Neural cell (in vitro differentiated cells): ENCODE results near the gene PHLDA2. TPM values are rescaled to one million over a fixed set of nuclear protein-coding genes. Genes with fewer than 3 reads are reported as not detected.

Experiments
- H2AFZ ChIP-seq: fragments of 200-600, 300-800 bp; sonication (generic), shearing (Covaris generic); 2 replicates; pipeline ENCODE4 v1.6.0; 2014; ENCODE audit warnings: low read depth, mild to moderate bottlenecking, antibody characterized with exemption, low read length, moderate library complexity
- H3F3A ChIP-seq: fragments of 200-600 bp; shearing (Covaris generic); 2 replicates; pipeline ENCODE4 v1.6.1; 2016; ENCODE audit warnings: mild to moderate bottlenecking, moderate library complexity, mixed read lengths, antibody characterized with exemption, low read length; ENCODE audit not compliant: insufficient read depth, poor library complexity, severe bottlenecking
- H3K27ac ChIP-seq: fragments of 200-600, 300-800 bp; sonication (generic), shearing (Covaris generic); 2 replicates; pipeline ENCODE4 v1.5.1; 2014; ENCODE audit warnings: mild to moderate bottlenecking, low read length, moderate library complexity
- H3K27me3 ChIP-seq: fragments of 300-800, 200-600 bp; sonication (generic), shearing (Covaris generic); 2 replicates; pipeline ENCODE4 v1.6.0; 2014; ENCODE audit warnings: mild to moderate bottlenecking, low read depth, low read length, moderate library complexity; ENCODE audit not compliant: insufficient read depth
- H3K36me3 ChIP-seq: fragments of 300-800, 200-600 bp; sonication (generic), shearing (Covaris generic); 2 replicates; pipeline ENCODE4 v1.5.1; 2014; ENCODE audit warnings: mild to moderate bottlenecking, antibody characterized with exemption, low read length, moderate library complexity; ENCODE audit not compliant: insufficient read depth
- H3K4me2 ChIP-seq: fragments of 300-800, 200-600 bp; sonication (generic), shearing (Covaris generic); 2 replicates; pipeline ENCODE4 v1.6.0; 2014; ENCODE audit warnings: mild to moderate bottlenecking, low read length
- H3K4me3 ChIP-seq: fragments of 300-800, 200-600 bp; sonication (generic), shearing (Covaris generic); 2 replicates; pipeline ENCODE4 v1.5.1; 2014; ENCODE audit warnings: mild to moderate bottlenecking, low read length, moderate library complexity
- H3K79me2 ChIP-seq: fragments of 200-600 bp; shearing (Covaris generic); replicated peaks from 2 replicates; pipeline ENCODE4 v1.6.0; 2014; ENCODE audit warnings: mild to moderate bottlenecking, low read length, moderate library complexity; ENCODE audit not compliant: insufficient read depth
- H3K9ac ChIP-seq: fragments of 300-800, 200-600 bp; sonication (generic), shearing (Covaris generic); 2 replicates; pipeline ENCODE4 v1.6.1; 2016; ENCODE audit warnings: mild to moderate bottlenecking, low read length, mixed read lengths
- H3K9me2 ChIP-seq: fragments of 200-600 bp; shearing (Covaris generic); 2 replicates; pipeline ENCODE4 v1.6.1; 2016; ENCODE audit warnings: mild to moderate bottlenecking, low read length, mixed read lengths; ENCODE audit not compliant: insufficient read depth
- H3K9me3 ChIP-seq: fragments of 200-600, 300-800 bp; sonication (generic), shearing (Covaris generic); 2 replicates; pipeline ENCODE4 v1.6.1; 2016; ENCODE audit warnings: mild to moderate bottlenecking, mixed run types, low read length, moderate library complexity, mixed read lengths
- H4K20me1 ChIP-seq: fragments of 200-600 bp; shearing (Covaris generic); 2 replicates; pipeline ENCODE4 v1.6.1; 2016; ENCODE audit warnings: mild to moderate bottlenecking, mixed run types; ENCODE audit not compliant: insufficient read depth
- EP300 ChIP-seq: fragments of 450-650 bp; conservative IDR thresholded peaks from 2 replicates; pipeline ENCODE4 v1.6.1; 2014; ENCODE audit warnings: antibody characterized with exemption, mild to moderate bottlenecking, moderate library complexity; ENCODE audit not compliant: poor library complexity, severe bottlenecking
- EZH2 ChIP-seq: fragments of 200-600, 300-800 bp; shearing (Covaris generic), sonication (generic); IDR thresholded peaks from 2 replicates; pipeline ENCODE4 v1.6.1; 2014; ENCODE audit warnings: antibody characterized with exemption, low read length, borderline replicate concordance, mild to moderate bottlenecking; ENCODE audit not compliant: insufficient read depth, poor library complexity, severe bottlenecking
- MXI1 ChIP-seq: fragments of 450-650 bp; conservative IDR thresholded peaks from 2 replicates; pipeline ENCODE4 v1.6.1; 2014; ENCODE audit warnings: antibody characterized with exemption, mild to moderate bottlenecking; ENCODE audit not compliant: poor library complexity, severe bottlenecking
- POLR2AphosphoS5 ChIP-seq: IDR thresholded peaks from 2 replicates; pipeline ENCODE4 v1.6.1; 2012
- RAD21 ChIP-seq: fragments of 450-650 bp; conservative IDR thresholded peaks from 2 replicates; pipeline ENCODE4 v1.6.1; 2014; ENCODE audit warnings: antibody characterized with exemption, mild to moderate bottlenecking, moderate library complexity
- SMC3 ChIP-seq: fragments of 450-650 bp; conservative IDR thresholded peaks from 2 replicates; pipeline ENCODE4 v1.6.1; 2014; ENCODE audit warnings: antibody characterized with exemption, mild to moderate bottlenecking, moderate library complexity; ENCODE audit not compliant: poor library complexity
- TAF1 ChIP-seq: IDR thresholded peaks from 2 replicates; pipeline ENCODE4 v1.6.1; 2012; ENCODE audit warnings: low read depth
- polyA plus RNA-seq: library from polyadenylated mRNA; depleted of rRNA; stranded (reverse); fragments of >200 nt; gene quantifications from 2 replicates; pipeline ENCODE4 v1.2.3, GENCODE V29; 2014
- TF ChIP-seq, protein P1 (sequence below): IDR thresholded peaks from 2 replicates; pipeline ENCODE4 v1.6.1; 2012; ENCODE audit warnings: borderline replicate concordance
- TF ChIP-seq, protein P2 (sequence below): fragments of 450-650 bp; IDR thresholded peaks from 2 replicates; pipeline ENCODE4 v1.5.1; 2014; ENCODE audit warnings: antibody characterized with exemption, mild to moderate bottlenecking, moderate library complexity; ENCODE audit not compliant: poor library complexity, severe bottlenecking

PHLDA2 gene
- polyA plus RNA-seq, 1 donor from 2014 or later, result not detected

DNA sequence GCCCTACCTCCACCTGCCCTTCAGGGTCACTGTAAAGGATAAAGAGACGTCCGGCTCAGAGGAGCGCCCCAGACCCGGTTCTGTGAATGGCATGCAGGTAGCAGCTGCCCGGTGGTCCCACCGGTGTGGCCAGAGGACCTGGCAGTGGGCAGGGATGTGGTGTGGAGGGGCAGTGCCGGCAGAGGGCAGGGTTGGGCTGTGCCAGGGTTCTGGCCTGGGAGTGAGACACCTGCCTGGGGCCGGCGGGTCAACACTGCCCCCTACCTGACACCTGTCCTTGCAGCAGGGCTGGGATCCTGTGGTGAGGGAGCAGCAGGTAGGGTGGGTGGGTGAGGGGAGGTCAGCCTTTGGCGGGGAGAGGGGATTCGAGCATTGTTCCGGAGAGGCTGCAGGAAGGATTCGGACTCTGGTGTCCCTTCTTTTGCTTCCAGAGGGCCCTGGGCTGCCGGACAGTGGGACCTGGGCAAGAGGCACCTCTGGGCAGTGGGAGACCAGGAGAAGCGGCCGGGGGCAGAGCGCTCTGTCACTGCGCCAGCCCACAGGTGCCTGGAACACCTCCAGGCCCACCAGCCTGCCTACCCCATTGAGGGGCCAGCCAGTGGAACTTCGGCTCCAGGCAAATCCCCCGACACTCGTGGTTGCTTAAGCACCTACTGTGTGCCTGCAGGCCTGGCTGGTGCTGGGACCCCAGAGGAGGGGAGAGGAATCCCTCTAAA is 1.6 kb upstream of the PHLDA2 start:
- Histone ChIP-seq H3K9ac (no peak overlapping the region), H2AFZ (no peak overlapping the region), H4K20me1 (no peaks in the 10 kb centered on the region), H3K27me3 (peaks cover 54% of the 10 kb centered on the region), H3K27ac (no peak overlapping the region), H3K4me2 (no peak overlapping the region), H3F3A (no peaks in the 10 kb centered on the region), H3K79me2 (no peaks in the 10 kb centered on the region), H3K36me3 (no peaks in the 10 kb centered on the region), H3K4me3 (no peak overlapping the region), H3K9me2 (no peaks in the 10 kb centered on the region), H3K9me3 (no peaks in the 10 kb centered on the region)
- no peak for TF ChIP-seq RAD21

DNA sequence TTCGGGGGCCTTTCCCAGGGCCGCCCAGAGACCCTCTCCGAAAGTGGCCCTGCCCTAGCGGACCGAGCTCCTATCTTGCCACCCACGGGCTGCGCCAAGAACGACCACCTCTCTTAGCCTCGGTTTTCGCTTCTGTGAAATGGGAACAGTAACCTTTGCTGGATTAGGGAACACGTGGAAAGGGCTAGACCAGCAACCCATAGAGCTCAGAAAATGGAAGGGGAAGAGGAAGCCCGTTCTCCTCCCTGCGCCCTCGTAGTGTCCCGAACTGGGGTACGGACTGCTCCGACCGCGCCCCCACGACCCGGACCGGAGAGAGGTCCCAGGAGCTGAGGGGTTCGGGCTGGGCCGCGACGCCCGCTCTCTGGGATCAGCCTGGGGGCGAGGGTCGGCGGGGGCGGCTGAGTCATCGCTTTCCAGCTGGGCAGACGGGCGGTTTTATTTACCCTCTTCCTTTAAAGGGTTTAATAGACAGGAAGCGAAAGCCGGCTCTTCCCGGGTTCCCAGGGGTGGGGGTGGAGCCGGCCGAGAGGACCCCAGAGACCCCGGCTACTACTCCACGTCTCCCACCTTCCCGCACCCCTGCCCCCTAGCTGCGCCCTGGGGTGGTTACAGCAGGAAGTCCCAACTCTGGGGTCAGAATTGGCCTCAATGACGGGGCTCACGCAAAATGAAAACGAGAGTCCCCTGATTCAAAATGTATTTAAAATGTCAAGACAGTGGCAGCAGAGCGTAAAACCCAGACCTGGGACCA is 907 bp upstream of the PHLDA2 start:
- no peak overlapping the region for H2AFZ ChIP-seq
- no peak overlapping the region for H3K9ac ChIP-seq
- H3K9me3 ChIP-seq, result no peaks in the 10 kb centered on the region
- no peak overlapping the region for H3K27ac ChIP-seq
- no peaks in the 10 kb centered on the region for H3K79me2 ChIP-seq
- H3F3A ChIP-seq, result no peaks in the 10 kb centered on the region
- peaks cover 54% of the 10 kb centered on the region for H3K27me3 ChIP-seq
- H4K20me1 ChIP-seq, result no peaks in the 10 kb centered on the region
- H3K4me3 ChIP-seq, result no peak overlapping the region
- no peaks in the 10 kb centered on the region for H3K9me2 ChIP-seq
- TF ChIP-seq, protein P1, sequence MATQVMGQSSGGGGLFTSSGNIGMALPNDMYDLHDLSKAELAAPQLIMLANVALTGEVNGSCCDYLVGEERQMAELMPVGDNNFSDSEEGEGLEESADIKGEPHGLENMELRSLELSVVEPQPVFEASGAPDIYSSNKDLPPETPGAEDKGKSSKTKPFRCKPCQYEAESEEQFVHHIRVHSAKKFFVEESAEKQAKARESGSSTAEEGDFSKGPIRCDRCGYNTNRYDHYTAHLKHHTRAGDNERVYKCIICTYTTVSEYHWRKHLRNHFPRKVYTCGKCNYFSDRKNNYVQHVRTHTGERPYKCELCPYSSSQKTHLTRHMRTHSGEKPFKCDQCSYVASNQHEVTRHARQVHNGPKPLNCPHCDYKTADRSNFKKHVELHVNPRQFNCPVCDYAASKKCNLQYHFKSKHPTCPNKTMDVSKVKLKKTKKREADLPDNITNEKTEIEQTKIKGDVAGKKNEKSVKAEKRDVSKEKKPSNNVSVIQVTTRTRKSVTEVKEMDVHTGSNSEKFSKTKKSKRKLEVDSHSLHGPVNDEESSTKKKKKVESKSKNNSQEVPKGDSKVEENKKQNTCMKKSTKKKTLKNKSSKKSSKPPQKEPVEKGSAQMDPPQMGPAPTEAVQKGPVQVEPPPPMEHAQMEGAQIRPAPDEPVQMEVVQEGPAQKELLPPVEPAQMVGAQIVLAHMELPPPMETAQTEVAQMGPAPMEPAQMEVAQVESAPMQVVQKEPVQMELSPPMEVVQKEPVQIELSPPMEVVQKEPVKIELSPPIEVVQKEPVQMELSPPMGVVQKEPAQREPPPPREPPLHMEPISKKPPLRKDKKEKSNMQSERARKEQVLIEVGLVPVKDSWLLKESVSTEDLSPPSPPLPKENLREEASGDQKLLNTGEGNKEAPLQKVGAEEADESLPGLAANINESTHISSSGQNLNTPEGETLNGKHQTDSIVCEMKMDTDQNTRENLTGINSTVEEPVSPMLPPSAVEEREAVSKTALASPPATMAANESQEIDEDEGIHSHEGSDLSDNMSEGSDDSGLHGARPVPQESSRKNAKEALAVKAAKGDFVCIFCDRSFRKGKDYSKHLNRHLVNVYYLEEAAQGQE, result no peak
- TF ChIP-seq, protein P2, sequence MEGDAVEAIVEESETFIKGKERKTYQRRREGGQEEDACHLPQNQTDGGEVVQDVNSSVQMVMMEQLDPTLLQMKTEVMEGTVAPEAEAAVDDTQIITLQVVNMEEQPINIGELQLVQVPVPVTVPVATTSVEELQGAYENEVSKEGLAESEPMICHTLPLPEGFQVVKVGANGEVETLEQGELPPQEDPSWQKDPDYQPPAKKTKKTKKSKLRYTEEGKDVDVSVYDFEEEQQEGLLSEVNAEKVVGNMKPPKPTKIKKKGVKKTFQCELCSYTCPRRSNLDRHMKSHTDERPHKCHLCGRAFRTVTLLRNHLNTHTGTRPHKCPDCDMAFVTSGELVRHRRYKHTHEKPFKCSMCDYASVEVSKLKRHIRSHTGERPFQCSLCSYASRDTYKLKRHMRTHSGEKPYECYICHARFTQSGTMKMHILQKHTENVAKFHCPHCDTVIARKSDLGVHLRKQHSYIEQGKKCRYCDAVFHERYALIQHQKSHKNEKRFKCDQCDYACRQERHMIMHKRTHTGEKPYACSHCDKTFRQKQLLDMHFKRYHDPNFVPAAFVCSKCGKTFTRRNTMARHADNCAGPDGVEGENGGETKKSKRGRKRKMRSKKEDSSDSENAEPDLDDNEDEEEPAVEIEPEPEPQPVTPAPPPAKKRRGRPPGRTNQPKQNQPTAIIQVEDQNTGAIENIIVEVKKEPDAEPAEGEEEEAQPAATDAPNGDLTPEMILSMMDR, result peak; percentile 37
- H3K4me2 ChIP-seq, result no peak overlapping the region
- no peaks in the 10 kb centered on the region for H3K36me3 ChIP-seq

DNA sequence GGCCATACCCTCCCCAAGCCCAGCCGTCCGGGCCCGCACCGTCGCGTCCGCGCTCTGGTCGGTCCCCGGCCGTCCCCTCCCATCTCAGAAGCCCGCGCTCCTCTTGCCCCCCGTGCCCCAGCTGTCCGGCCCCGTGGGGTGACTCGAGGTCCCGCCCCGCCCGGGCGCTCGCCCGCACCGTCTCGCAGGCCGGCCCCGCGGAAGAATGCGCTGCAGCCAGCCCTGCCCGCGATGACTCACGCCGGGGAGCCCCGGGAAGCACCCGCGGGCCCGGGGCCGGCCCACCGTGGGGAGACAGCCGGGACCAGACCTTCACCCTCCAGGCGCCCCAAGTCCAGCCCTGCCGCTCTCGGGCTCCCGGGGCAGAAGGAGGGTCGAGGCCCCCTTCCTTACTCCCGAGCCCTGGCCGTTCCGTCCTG is 320 bp upstream of the PHLDA2 start:
- H2AFZ ChIP-seq, result no peak overlapping the region
- H3K9ac ChIP-seq, result no peak overlapping the region
- H4K20me1 ChIP-seq, result no peaks in the 10 kb centered on the region
- H3K9me3 ChIP-seq, result no peaks in the 10 kb centered on the region
- H3F3A ChIP-seq, result no peaks in the 10 kb centered on the region
- no peaks in the 10 kb centered on the region for H3K36me3 ChIP-seq
- peaks cover 54% of the 10 kb centered on the region for H3K27me3 ChIP-seq
- H3K9me2 ChIP-seq, result no peaks in the 10 kb centered on the region
- no peak overlapping the region for H3K4me2 ChIP-seq
- H3K79me2 ChIP-seq, result no peaks in the 10 kb centered on the region
- no peak overlapping the region for H3K4me3 ChIP-seq
- TF ChIP-seq EZH2 (no peak), POLR2AphosphoS5 (no peak), TAF1 (no peak), MXI1 (no peak), SMC3 (no peak), EP300 (no peak), RAD21 (no peak)
- TF ChIP-seq, protein P1, result no peak
- TF ChIP-seq, protein P2, result no peak
- H3K27ac ChIP-seq, result no peak overlapping the region
